ENCODE data around the gene MAGI2. TPM values are rescaled to one million over a fixed set of nuclear protein-coding genes. Genes with fewer than 3 reads are reported as not detected.
"Not testable (repeated sequence)": the region's sequence is repeated elsewhere in the genome, so short reads cannot be mapped to it uniquely, and the experiment has no call there.

The MAGI2 gene
- total RNA-seq, 1 donor from 2014 or later: 5.8 TPM

- Mint-ChIP-seq H3K27me3 (ENCODE audit: low read depth) (peaks cover 3% of the 10 kb centered on the region), H3K9me3 (ENCODE audit: low read depth) (peaks cover 8% of the 10 kb centered on the region), H3K4me3 (ENCODE audit: unreplicated experiment) (no peak overlapping the region), H3K4me1 (ENCODE audit: low read depth) (peaks cover 7% of the 10 kb centered on the region), H3K27ac (ENCODE audit: unreplicated experiment) (no peak overlapping the region), H3K36me3 (ENCODE audit: low read depth) (no peaks in the 10 kb centered on the region)
- TF ChIP-seq CTCF (IDR thresholded peaks at IDR 0.05): no peak
- no peak for DNase-seq (ENCODE audit: low spot score)
These were observed 407.4 kb downstream of the MAGI2 start for GRCh38 chr7:79046061-79046460.

GRCh38 chr7:79037001-79037400 lies 416.5 kb downstream of the MAGI2 start:
- no peak for DNase-seq (ENCODE audit: low spot score)
- no peaks in the 10 kb centered on the region for H3K27me3 Mint-ChIP-seq (ENCODE audit: low read depth)
- no peaks in the 10 kb centered on the region for H3K4me1 Mint-ChIP-seq (ENCODE audit: low read depth)
- no peak overlapping the region for H3K4me3 Mint-ChIP-seq (ENCODE audit: unreplicated experiment)
- TF ChIP-seq CTCF (IDR thresholded peaks at IDR 0.05): no peak
- H3K9me3 Mint-ChIP-seq (ENCODE audit: low read depth): peaks cover 4% of the 10 kb centered on the region
- H3K36me3 Mint-ChIP-seq (ENCODE audit: low read depth): no peaks in the 10 kb centered on the region
- no peak overlapping the region for H3K27ac Mint-ChIP-seq (ENCODE audit: unreplicated experiment)

- no peak overlapping the region for H3K4me3 Mint-ChIP-seq (ENCODE audit: unreplicated experiment)
- no peak for DNase-seq (ENCODE audit: low spot score)
- no peaks in the 10 kb centered on the region for H3K4me1 Mint-ChIP-seq (ENCODE audit: low read depth)
- H3K36me3 Mint-ChIP-seq (ENCODE audit: low read depth): no peaks in the 10 kb centered on the region
- no peak for TF ChIP-seq CTCF (IDR thresholded peaks at IDR 0.05)
- no peaks in the 10 kb centered on the region for H3K27me3 Mint-ChIP-seq (ENCODE audit: low read depth)
- H3K9me3 Mint-ChIP-seq (ENCODE audit: low read depth): peaks cover 4% of the 10 kb centered on the region
- H3K27ac Mint-ChIP-seq (ENCODE audit: unreplicated experiment): no peak overlapping the region
These were observed 417.1 kb downstream of the MAGI2 start for GRCh38 chr7:79036356-79036755.

GRCh38 chr7:79035858-79036257 lies 417.6 kb downstream of the MAGI2 start:
- TF ChIP-seq CTCF (IDR thresholded peaks at IDR 0.05): no peak
- Mint-ChIP-seq H3K27me3 (ENCODE audit: low read depth) (no peaks in the 10 kb centered on the region), H3K27ac (ENCODE audit: unreplicated experiment) (no peak overlapping the region), H3K36me3 (ENCODE audit: low read depth) (no peaks in the 10 kb centered on the region), H3K4me3 (ENCODE audit: unreplicated experiment) (no peak overlapping the region), H3K9me3 (ENCODE audit: low read depth) (peaks cover 4% of the 10 kb centered on the region), H3K4me1 (ENCODE audit: low read depth) (no peaks in the 10 kb centered on the region)
- DNase-seq (ENCODE audit: low spot score): no peak

- H3K27ac Mint-ChIP-seq (ENCODE audit: unreplicated experiment): no peak overlapping the region
- H3K36me3 Mint-ChIP-seq (ENCODE audit: low read depth): no peaks in the 10 kb centered on the region
- no peak for TF ChIP-seq CTCF (IDR thresholded peaks at IDR 0.05)
- no peaks in the 10 kb centered on the region for H3K27me3 Mint-ChIP-seq (ENCODE audit: low read depth)
- no peak overlapping the region for H3K4me3 Mint-ChIP-seq (ENCODE audit: unreplicated experiment)
- no peaks in the 10 kb centered on the region for H3K4me1 Mint-ChIP-seq (ENCODE audit: low read depth)
- DNase-seq (ENCODE audit: low spot score): no peak
- peaks cover 4% of the 10 kb centered on the region for H3K9me3 Mint-ChIP-seq (ENCODE audit: low read depth)
These were observed 418.7 kb downstream of the MAGI2 start for GRCh38 chr7:79034730-79035129.

- peaks cover 39% of the 10 kb centered on the region for H3K9me3 Mint-ChIP-seq (ENCODE audit: low read depth)
These were observed 433.8 kb downstream of the MAGI2 start for GRCh38 chr7:79019711-79020110.

More at GRCh38 chr7:79019711-79020110, 433.8 kb downstream of the MAGI2 start:
- not testable (repeated sequence) for H3K4me1 Mint-ChIP-seq (ENCODE audit: low read depth); DNase-seq (ENCODE audit: low spot score); H3K4me3 Mint-ChIP-seq (ENCODE audit: unreplicated experiment); H3K27ac Mint-ChIP-seq (ENCODE audit: unreplicated experiment); H3K36me3 Mint-ChIP-seq (ENCODE audit: low read depth); H3K27me3 Mint-ChIP-seq (ENCODE audit: low read depth)

Measured in chondrocyte (in vitro differentiated cells).